Measurements from ENCODE around the gene HSPG2.

The HSPG2 gene

GRCh38 chr1:21896652-21897532 lies 40.2 kb downstream of the HSPG2 start:
- no peak for FAIRE-seq

- FAIRE-seq: no peak
Measured at GRCh38 chr1:21896026-21896425, 41.1 kb downstream of the HSPG2 start.

DNA sequence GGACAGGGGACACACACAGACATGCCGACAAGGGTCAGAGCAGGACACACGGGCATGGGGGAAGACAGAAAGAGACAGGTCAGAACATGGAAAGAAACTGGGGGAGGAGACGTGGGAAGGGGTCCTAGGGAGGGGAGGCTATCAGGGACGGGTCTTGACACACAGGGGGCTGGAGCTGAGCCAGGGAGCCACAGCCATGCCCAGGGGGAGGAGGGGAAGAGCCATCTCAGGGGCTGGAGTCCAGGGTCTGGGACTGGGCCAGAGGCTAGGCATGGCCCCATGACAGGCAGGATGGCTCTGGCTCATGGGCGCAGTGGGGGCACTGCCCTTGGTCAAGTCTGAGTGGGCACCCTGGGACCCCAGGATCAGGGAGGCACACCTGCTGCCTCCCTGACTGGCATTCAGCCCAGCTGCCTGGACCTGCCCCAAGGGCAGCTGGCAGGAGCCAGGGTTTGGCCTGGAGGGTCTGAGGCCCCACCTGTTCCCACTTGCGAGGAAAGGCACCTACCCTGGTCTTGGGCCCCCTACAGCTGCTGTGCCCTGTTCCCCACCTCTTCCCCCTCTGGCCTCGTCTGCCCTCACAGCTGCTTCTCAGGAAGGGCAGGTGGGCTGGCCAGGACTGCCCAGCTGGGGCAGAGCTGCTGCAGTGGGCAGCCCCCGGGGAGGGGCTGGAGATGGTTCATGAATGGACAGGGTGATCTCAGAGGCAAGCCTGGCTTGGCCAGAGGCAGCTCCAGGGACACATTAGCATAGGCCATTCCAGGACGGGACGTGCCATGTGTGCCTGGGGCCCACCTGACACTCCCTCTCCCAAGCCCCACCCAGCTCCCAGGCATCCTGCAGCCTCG lies 42.9 kb downstream of the HSPG2 start:
- FAIRE-seq: no peak

DNA sequence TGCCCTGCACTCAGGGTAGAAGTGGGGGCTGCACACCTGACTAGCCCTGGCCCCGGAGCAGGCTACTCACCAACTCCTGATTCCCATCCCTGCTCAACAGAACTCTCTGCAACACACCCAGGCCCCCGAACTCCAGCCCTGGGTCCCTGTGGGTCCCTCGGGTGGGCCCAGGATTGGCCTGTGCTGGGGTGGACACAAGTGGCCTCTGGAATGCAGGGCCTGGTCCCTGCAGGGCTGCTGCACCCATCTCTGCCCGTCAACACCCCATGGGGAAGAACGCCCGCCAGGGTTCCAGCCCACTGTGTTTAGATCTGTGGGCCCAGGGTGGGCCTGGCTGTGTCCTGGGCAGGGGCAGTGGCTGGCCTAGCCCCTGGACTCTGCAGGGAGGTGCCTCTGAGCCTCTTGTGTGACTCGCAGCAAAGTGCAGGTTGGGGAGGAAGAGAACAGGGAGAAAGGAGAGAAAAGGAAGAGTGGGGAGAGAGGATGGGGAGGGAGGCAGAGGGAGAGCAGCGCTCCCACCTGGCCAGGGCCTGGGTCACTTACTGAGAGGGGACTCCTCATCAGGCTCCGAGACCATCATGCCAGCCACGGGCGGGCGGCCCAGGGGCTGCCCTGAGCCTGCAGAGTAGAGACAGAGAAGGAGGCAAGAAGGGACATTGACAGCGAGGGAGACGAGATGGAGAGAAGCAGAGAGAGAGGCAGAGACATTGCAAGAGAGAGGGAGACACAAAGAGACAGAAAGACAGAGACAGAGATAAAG lies 43.9 kb downstream of the HSPG2 start:
- no peak for FAIRE-seq

- no peak for FAIRE-seq
Measured at GRCh38 chr1:21891621-21892479, 45.3 kb downstream of the HSPG2 start.

GRCh38 chr1:21891081-21891480 lies 46.0 kb downstream of the HSPG2 start:
- no peak for FAIRE-seq

DNA sequence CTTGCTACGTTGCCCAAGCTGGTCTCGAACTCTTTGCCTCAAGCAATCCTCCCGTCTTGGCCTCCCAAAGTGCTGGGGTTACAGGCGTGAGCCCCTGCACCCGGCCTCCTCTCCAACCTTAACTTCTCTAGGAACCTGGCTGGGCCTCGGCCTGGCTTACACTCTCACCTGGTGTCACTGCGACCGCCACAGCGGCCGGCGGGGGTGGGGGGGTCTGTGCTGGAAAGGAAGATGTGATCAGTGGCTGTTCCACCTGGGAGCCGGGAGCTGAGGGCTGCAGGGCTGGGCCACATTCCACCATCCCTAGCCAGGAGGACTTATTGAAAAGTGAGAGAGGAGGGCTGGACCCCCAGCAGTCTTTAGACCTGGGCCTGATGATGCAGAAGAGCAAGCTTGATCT lies 48.6 kb downstream of the HSPG2 start:
- no peak for FAIRE-seq

DNA sequence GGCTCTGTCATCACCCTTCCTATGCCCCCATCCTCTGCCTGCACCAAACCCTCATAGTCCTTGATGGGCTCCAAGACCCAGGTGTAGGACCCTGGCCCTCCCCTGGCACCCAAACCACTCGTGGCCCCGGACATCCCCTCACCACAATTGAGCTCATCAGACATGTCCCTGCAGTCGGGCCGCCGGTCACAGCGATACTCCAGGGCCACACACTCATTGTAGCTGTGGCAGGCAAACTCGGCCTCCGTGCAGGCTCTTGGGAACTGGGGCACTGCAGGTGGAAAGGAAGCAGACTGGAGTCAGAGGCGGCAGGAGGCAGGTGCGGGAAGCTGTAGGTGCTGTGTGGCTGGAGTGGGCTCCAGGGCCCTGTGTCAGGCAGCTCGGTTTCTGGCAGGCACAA lies 49.3 kb downstream of the HSPG2 start:
- FAIRE-seq: no peak

DNA sequence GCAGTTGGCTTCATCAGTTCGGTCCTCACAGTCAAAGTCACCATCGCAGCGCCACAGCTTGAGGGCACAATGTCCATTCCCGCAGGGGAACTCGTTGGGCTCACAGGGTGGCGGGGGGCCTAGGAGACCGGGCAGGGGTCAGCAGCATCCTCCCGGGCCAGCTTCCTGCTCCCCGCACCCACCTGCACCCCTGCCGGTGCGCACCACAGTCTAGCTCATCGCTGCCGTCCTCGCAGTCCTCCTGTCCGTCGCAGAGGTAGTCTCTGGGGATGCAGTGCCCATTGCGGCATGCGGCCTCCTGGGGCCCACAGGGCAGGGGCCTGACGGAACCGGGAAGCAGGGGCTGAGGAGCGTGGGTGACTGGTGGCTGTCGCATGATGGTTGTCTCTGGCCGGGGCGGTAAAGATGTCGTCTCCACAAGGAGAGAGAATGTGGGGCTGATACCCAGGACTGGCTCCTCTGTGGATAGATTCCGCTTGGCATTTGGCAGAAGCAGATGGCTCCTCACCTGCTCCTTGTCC lies 49.8 kb downstream of the HSPG2 start:
- FAIRE-seq: no peak

- no peak for FAIRE-seq
Measured at GRCh38 chr1:21886486-21887215, 50.5 kb downstream of the HSPG2 start.

GRCh38 chr1:21885236-21886037 lies 51.7 kb downstream of the HSPG2 start:
- no peak for FAIRE-seq

- no peak for FAIRE-seq
Measured at GRCh38 chr1:21884456-21885235, 52.5 kb downstream of the HSPG2 start.

DNA sequence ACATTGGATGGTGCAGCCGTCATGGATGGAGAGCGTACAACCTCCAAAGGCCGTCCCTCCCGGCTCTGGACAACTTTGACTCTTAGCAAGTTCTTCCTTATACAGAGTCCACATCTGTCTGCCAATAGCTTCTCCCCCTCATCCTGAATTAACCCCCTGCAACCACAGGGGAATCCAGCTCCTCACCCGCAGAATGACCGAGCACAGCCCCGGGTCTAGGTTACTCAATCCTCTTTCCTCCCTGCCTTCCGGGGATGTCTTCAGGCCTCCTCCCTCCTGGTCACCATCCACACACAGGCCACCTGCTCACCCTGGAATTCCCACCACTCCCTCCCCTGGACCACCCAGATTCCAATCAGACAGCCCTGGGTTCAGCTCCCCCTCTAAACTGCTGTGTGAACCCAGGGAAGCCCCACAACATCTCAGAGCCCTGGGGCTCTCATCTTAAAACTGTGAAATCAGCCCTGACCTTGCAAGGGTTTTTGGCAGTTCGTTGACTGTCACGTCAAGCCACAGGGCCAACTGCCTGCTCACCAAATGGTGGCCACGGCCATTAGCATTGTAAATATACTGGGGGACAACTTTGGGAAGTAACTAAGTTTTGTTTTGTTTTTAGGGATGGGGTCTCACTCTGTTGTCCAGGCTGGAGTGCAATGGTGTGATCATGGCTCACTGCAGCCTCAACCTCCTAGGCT lies 54.2 kb downstream of the HSPG2 start:
- no peak for FAIRE-seq

- no peak for FAIRE-seq
Measured at GRCh38 chr1:21881250-21881649, 55.9 kb downstream of the HSPG2 start.

GRCh38 chr1:21880619-21880970 lies 56.5 kb downstream of the HSPG2 start:
- FAIRE-seq: no peak

DNA sequence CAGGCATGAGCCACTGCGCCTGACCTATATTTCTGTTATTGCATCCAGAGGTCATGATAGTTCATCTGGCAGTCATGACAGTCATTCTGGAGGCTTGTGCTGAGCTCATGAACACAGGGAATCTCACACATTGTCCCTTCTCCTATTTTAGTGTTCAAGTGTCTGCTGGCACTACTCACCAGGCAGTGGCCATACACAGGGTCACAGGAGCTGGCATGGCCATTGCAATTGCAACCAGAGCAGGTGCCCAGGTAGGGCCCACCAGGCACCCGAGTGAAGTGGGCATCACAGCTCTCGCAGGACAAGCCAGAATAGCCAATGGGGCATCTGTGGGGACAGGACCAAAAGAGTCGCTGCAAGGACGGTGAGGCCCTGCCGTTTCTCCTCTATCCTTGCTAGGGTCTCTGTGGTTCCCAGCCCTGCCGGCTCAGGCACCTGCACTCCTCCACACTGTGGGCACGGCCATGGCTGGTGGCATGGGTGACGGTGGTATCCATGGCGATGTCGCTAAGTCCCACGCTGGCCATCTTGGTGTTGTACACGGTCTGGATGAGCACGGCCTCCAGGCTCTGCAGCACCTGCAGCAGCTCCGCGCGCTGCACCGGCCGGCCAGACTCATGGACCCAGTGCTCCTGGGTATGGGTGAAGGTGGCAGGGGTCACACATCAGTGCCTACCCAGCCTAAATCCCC lies 57.0 kb downstream of the HSPG2 start:
- no peak for FAIRE-seq

DNA sequence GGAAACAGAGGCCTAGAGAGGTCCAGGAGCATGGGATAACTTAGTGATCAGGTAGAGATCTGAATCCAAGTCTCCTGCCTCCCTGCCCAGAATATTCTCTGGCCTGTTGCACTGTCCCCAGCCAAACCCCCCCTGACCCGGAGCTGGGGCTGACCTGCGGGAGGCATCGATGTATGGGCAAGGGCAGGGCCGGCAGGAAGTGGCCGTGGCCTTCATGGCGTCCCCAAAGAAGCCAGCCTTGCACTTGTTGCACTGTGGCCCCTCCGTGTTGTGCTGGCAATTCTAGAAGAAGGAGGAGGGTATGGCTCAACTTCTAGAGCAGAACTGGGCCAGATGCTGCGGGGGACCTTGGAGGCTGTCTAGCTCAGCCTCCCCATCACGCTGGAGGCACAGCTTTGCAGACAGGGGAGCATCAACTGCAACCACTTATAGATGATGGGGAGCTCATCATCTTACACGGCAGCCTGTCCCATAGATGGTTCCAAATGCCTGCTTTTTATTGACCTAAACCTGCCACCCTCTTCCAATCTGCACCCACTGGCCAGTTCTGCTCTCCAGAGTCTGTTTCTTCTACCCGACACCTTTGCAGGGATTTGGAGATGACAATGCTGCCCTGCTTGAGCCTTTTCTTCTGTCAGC lies 58.2 kb downstream of the HSPG2 start:
- no peak for FAIRE-seq

Data from A204.1 (cell line).